Endothelial cell of umbilical vein (primary cell): ENCODE measurements around the gene ASIC4. TPM values are rescaled to one million over a fixed set of nuclear protein-coding genes. Genes with fewer than 3 reads are reported as not detected.

Experiments
- BruUV-seq: library from RNA; stranded (reverse); fragments of 400-500 nt; replicated peaks from 2 replicates; lab custom pipeline; 2021; lab: Mats Ljungman, UMichigan
- CTCF ChIA-PET: fragments of 300-600, 350-600 bp; sonication (Branson Sonifier 250); formaldehyde crosslinking; loops from one replicate; lab custom pipeline; 2021; ENCODE audit warnings: antibody characterized with exemption, inconsistent platforms; lab: Charles Lee
- POLR2A ChIA-PET: fragments of 300-600, 350-600 bp; sonication (Branson Sonifier 250); formaldehyde crosslinking; loops from one replicate; lab custom pipeline; 2021; ENCODE audit warnings: antibody characterized with exemption, inconsistent platforms; lab: Charles Lee
- DNase-seq: peaks from one replicate; pipeline ENCODE4 v3.0.0-alpha.2; 2011; ENCODE audit warnings: low read depth, low spot score
- FAIRE-seq: peaks from 2 replicates; lab custom pipeline; 2011; peaks lifted over from hg19 to GRCh38; lab: Jason Lieb, UNC
- H2AFZ ChIP-seq: 2 replicates; pipeline ENCODE4 v1.6.0; 2012; ENCODE audit warnings: low read depth, low read length, control low read depth, inconsistent platforms
- H3K27ac ChIP-seq: 2 replicates; pipeline ENCODE4 v1.5.1; 2011; ENCODE audit warnings: low read depth, mild to moderate bottlenecking, control low read depth, low read length, moderate library complexity; ENCODE audit not compliant: insufficient read depth
- H3K27me3 ChIP-seq, 2 experiments: 2 replicates each; pipeline versions ENCODE4 v1.6.0 to v1.6.1; 2011; ENCODE audit warnings: low read length in 2 of 2, mixed read lengths in 1 of 2; ENCODE audit not compliant: control insufficient read depth in 2 of 2, insufficient read depth in 2 of 2
- H3K36me3 ChIP-seq, 2 experiments: 2 replicates in 1 of 2; 3 replicates in 1 of 2; pipeline ENCODE4 v1.5.1; 2011; ENCODE audit warnings: low read length in 2 of 2, mild to moderate bottlenecking in 1 of 2, moderate library complexity in 1 of 2; ENCODE audit not compliant: control insufficient read depth in 2 of 2, insufficient read depth in 2 of 2; ENCODE audit errors: extremely low read depth in 1 of 2
- H3K4me1 ChIP-seq: 3 replicates; pipeline ENCODE4 v1.5.1; 2011; ENCODE audit warnings: mild to moderate bottlenecking, low read length; ENCODE audit not compliant: control insufficient read depth, insufficient read depth; ENCODE audit errors: extremely low read depth
- H3K4me2 ChIP-seq: 2 replicates; pipeline ENCODE4 v1.6.1; 2011; ENCODE audit warnings: low read length, control low read depth, mixed read lengths; ENCODE audit not compliant: insufficient read depth
- H3K4me3 ChIP-seq, 3 experiments: fragments of 200-600 bp in 1 of 3; sonication (generic), shearing (Covaris generic) in 1 of 3; replicated peaks in 1 of 3; 2 replicates each; pipeline ENCODE4 v1.5.1; 2011 to 2016; ENCODE audit warnings: control low read depth in 3 of 3, low read length in 3 of 3, mild to moderate bottlenecking in 2 of 3, inconsistent platforms in 1 of 3, low read depth in 1 of 3, moderate library complexity in 1 of 3; ENCODE audit not compliant: insufficient read depth in 1 of 3
- H3K79me2 ChIP-seq: 2 replicates; pipeline ENCODE4 v1.6.0; 2012; ENCODE audit warnings: low read length, inconsistent platforms; ENCODE audit not compliant: control insufficient read depth, insufficient read depth
- H3K9ac ChIP-seq: replicated peaks from 2 replicates; pipeline ENCODE3; 2011; ENCODE audit warnings: low read length, control low read depth; ENCODE audit not compliant: insufficient read depth; ENCODE audit errors: extremely low read depth
- H3K9me1 ChIP-seq: replicated peaks from 3 replicates; pipeline ENCODE4 v1.6.0; 2011; ENCODE audit warnings: mild to moderate bottlenecking, low read length; ENCODE audit not compliant: control insufficient read depth, insufficient read depth; ENCODE audit errors: extremely low read depth
- H3K9me3 ChIP-seq: replicated peaks from 2 replicates; pipeline ENCODE4 v1.5.1; 2012; ENCODE audit warnings: low read length, inconsistent platforms; ENCODE audit not compliant: control insufficient read depth, insufficient read depth
- H4K20me1 ChIP-seq: replicated peaks from 2 replicates; pipeline ENCODE3; 2011; ENCODE audit warnings: mild to moderate bottlenecking, low read length; ENCODE audit not compliant: control insufficient read depth, insufficient read depth; ENCODE audit errors: extremely low read depth
- CTCF ChIP-seq, 2 donors: IDR thresholded peaks; 1 replicate in 1 of 2; 2 replicates in 1 of 2; pipeline ENCODE4 v1.5.1; 2011; ENCODE audit warnings: low read length in 2 of 2, mild to moderate bottlenecking in 2 of 2, moderate library complexity in 2 of 2, control low read depth in 1 of 2, inconsistent platforms in 1 of 2, low read depth in 1 of 2; ENCODE audit not compliant: insufficient read depth in 1 of 2; ENCODE audit errors: extremely low read depth in 1 of 2
- EZH2 ChIP-seq: IDR thresholded peaks from 2 replicates; pipeline ENCODE4 v1.6.1; 2012; ENCODE audit warnings: borderline replicate concordance, low read depth, mild to moderate bottlenecking, moderate library complexity, low read length, inconsistent platforms; ENCODE audit not compliant: severe bottlenecking
- FOS ChIP-seq: IDR thresholded peaks from 2 replicates; pipeline ENCODE4 v1.6.1; 2011; ENCODE audit warnings: mild to moderate bottlenecking, low read length, moderate library complexity, borderline replicate concordance; ENCODE audit not compliant: insufficient read depth
- GATA2 ChIP-seq: IDR thresholded peaks from 2 replicates; pipeline ENCODE4 v1.7.0; 2011; ENCODE audit warnings: low read depth, mild to moderate bottlenecking, moderate library complexity, mixed read lengths, low read length; ENCODE audit not compliant: insufficient read length, insufficient read depth
- JUN ChIP-seq: IDR thresholded peaks from 2 replicates; pipeline ENCODE4 v1.6.1; 2011; ENCODE audit warnings: borderline replicate concordance, low read depth; ENCODE audit not compliant: insufficient read length, insufficient read depth
- MYC ChIP-seq: IDR thresholded peaks from one replicate; pipeline ENCODE4 v1.6.1; 2011; ENCODE audit warnings: mild to moderate bottlenecking, low read depth, low read length
- POLR2A ChIP-seq: IDR thresholded peaks from 2 replicates; pipeline ENCODE4 v1.6.1; 2012; ENCODE audit warnings: low read depth, mild to moderate bottlenecking, control low read depth, low read length
- POLR2AphosphoS5 ChIP-seq: IDR thresholded peaks from 2 replicates; pipeline ENCODE4 v1.6.1; 2012; ENCODE audit warnings: low read depth, mild to moderate bottlenecking, control low read depth, low read length, moderate library complexity; ENCODE audit not compliant: insufficient read depth
- dilution Hi-C: fragments of 300-500 bp; cut with MboI; formaldehyde crosslinking; loops from one replicate; pipeline ENCODE4 v1.15.0; 2019; ENCODE audit warnings: low sequenced_read_pairs; ENCODE audit not compliant: extremely low pct_ligation_motif_present
- intact Hi-C: fragments of 100-400 bp; cut with micrococcal nuclease; formaldehyde crosslinking; loops from one replicate; pipeline ENCODE4 v1.10.0; 2022
- polyA plus RNA-seq, 4 experiments: library from polyadenylated mRNA; depleted of rRNA in 3 of 4; stranded (reverse) in 3 of 4; unstranded in 1 of 4; fragments of >200 nt; gene quantifications; 2 replicates each; pipeline versions ENCODE4 v1.2.1 to v1.2.3, GENCODE V29; 2011 to 2012; ENCODE audit warnings: missing spikeins in 1 of 4
- total RNA-seq: library from RNA; stranded (reverse); gene quantifications from 2 replicates; pipeline ENCODE4 v1.2.3, GENCODE V29; 2021
- TF ChIP-seq, protein P1 (sequence below): IDR thresholded peaks from 2 replicates; pipeline ENCODE4 v1.6.1; 2011; ENCODE audit not compliant: insufficient read depth, insufficient read length

The ASIC4 gene
- total and polyA plus RNA-seq, 2 donors (not counting 3 experiments of a cell fraction or from before 2014, with no cell fraction given), result not detected

- H3K9ac ChIP-seq, result no peak overlapping the region
- TF ChIP-seq FOS (no peak), JUN (no peak), POLR2AphosphoS5 (no peak), EZH2 (no peak), POLR2A (no peak), GATA2 (no peak), MYC (no peak), CTCF (IDR thresholded peaks at IDR 0.05; ENCODE audit: extremely low read depth in 1 of 2, insufficient read depth in 1 of 2, low read depth in 1 of 2, low read length in 2 of 2) (no peak)
- TF ChIP-seq, protein P1, sequence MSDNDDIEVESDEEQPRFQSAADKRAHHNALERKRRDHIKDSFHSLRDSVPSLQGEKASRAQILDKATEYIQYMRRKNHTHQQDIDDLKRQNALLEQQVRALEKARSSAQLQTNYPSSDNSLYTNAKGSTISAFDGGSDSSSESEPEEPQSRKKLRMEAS, result no peak
- no peak for FAIRE-seq
- no TSS peak for BruUV-seq
- ChIA-PET CTCF (interaction anchor here (0.9 kb wide), 1 partner anchor 9 kb away, joined by 3 read pairs; no protein-coding TSS in a partner anchor), POLR2A (no interaction called here)
- intact Hi-C loops, result no loop called here
- no peaks in the 10 kb centered on the region for H3K9me1 ChIP-seq
- H3K4me1 ChIP-seq, result no peaks in the 10 kb centered on the region
- H2AFZ ChIP-seq, result no peak overlapping the region
- no peak for DNase-seq
- H3K9me3 ChIP-seq, result no peaks in the 10 kb centered on the region
- H3K36me3 ChIP-seq, result no peaks in the 10 kb centered on the region
- no peak overlapping the region for H3K27ac ChIP-seq
- H3K79me2 ChIP-seq, result no peaks in the 10 kb centered on the region
- dilution Hi-C loops, result no loop called here
- peaks cover 8 to 25% of the 10 kb centered on the region in 2 experiments for H3K27me3 ChIP-seq
- no peaks in the 10 kb centered on the region for H4K20me1 ChIP-seq
- H3K4me3 ChIP-seq, result no peak overlapping the region
- H3K4me2 ChIP-seq, result no peak overlapping the region
Measured at GRCh38 chr2:219569041-219569440, 54.8 kb downstream of the ASIC4 start.
